HL-60/S4 treated with phorbol 12-myristate 13-acetate at 8.2 ng/mL for 4 days and 3 days (cell line): Measurements from ENCODE around the gene DAB2.

Experiments used
- in situ Hi-C: fragments of 300-500 bp; cut with MboI; formaldehyde crosslinking; loops from 2 replicates; pipeline ENCODE4 v1.15.0; 2022; ENCODE audit warnings: low sequenced_read_pairs

DAB2 gene

DNA sequence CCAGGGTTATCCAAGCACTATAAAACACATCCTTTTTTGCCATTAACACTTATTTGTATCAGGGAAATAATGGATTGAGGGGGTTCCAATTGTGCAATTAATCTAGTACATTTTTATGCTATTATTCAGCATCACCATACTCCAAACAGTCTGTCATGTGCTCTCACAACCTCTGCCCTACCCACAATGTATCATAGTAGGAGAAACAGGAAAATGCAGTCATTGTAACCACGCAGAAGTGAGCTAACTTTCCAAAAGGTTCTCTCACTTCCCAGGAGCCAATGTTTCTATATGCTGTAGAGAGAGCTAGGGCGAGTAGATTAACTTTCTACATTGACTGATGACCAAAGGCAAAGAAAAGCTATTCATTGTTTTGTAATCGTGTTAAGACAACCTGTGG, 29.8 kb downstream of the DAB2 start:
- in situ Hi-C loops = no loop called here

- in situ Hi-C loops = no loop called here
Observed at GRCh38 chr5:39390945-39391344, 33.8 kb downstream of the DAB2 start.

GRCh38 chr5:39387293-39387692, 37.5 kb downstream of the DAB2 start:
- in situ Hi-C loops = no loop called here

DNA sequence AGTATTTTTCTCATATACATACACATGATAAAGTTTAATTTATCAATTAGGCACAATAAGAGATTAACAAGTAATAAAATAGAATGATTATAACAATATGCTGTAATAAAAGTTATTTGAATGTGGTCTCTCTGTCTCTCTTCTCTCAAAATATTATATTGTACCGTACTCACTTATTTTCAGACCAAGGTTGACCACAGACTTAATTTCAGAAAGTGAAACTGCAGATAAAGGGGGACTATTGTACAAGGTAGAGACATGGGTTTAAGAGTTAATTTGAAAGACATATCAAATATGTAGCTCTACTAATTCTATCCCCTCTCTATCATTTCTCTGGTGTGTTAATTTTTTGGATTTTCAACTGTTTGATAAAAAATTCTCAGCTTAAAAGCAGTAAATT, 40.5 kb downstream of the DAB2 start:
- in situ Hi-C loops = no loop called here

DNA sequence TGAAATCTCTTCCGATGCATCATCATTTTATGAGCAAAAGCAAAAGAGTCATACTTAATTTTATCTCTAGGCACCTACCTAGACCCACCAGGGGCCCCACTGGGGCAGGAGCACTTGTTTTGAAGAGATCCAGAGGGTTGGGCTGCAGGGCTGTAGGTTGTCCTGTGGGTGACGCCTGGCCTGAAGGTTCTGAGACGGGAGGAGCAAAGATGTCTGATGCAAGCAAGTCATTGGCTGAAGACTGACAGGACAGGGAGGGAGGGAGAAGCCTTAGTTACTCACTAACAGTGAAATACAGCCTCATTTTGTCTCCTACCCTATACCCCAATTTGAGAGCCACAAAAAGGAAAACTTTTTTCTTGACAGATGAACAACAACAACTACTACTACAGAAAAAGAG, 43.4 kb downstream of the DAB2 start:
- in situ Hi-C loops = no loop called here

GRCh38 chr5:39379693-39380092, 45.1 kb downstream of the DAB2 start:
- in situ Hi-C loops = loop anchor here (10.0 kb wide), 1 partner anchor 175 kb away; no protein-coding TSS in a partner anchor

- in situ Hi-C loops = loop anchor here (10.0 kb wide), 1 partner anchor 177 kb away; no protein-coding TSS in a partner anchor
Observed at GRCh38 chr5:39377613-39378012, 47.2 kb downstream of the DAB2 start.

- in situ Hi-C loops = loop anchor here (10.0 kb wide), 1 partner anchor 178 kb away; no protein-coding TSS in a partner anchor
Observed at GRCh38 chr5:39376293-39376714, 48.5 kb downstream of the DAB2 start.

GRCh38 chr5:39373791-39374190, 51.0 kb downstream of the DAB2 start:
- in situ Hi-C loops = loop anchor here (10.0 kb wide), 1 partner anchor 181 kb away; no protein-coding TSS in a partner anchor

- in situ Hi-C loops = loop anchor here (10.0 kb wide), 1 partner anchor 184 kb away; no protein-coding TSS in a partner anchor
Observed at GRCh38 chr5:39371367-39371635, 53.5 kb downstream of the DAB2 start.

DNA sequence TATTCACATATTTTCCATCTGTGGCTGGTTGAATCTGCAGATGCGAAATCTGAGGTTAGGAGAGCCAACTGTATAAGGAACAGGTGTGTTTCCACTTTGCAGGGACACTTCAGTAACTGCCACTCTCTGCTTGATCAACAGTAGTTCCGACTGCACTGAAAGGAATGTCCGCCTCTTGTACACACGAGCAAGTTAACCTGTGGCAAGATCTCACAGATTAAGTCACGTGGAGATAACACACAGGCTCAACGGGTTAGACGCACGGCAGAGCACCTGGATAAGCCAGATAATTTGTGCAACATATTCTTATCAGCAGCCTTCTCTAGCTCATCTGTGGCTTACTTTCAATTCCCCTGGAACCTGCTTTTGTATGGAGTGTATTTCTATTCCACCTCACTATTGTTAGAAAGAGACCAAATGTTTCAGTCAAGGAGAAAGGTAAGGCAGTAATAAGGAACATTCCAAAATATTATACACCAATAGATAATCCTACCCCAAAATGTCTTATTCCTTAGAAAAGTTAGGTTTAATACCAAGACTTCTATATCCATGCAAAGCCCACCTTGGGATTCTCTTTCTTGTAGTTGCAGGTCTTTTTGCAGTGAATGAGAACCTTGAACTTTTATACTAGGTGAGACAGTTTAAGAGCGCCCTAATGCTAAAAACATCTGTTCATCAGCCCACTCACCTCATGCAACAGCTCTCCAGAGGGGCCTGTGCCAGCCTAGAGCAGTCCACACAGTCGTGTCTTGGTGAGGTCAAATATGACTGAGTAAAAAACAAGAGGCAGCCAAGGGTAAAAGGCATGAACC, 54.0 kb downstream of the DAB2 start:
- in situ Hi-C loops = loop anchor here (10.0 kb wide), 1 partner anchor 184 kb away; no protein-coding TSS in a partner anchor

DNA sequence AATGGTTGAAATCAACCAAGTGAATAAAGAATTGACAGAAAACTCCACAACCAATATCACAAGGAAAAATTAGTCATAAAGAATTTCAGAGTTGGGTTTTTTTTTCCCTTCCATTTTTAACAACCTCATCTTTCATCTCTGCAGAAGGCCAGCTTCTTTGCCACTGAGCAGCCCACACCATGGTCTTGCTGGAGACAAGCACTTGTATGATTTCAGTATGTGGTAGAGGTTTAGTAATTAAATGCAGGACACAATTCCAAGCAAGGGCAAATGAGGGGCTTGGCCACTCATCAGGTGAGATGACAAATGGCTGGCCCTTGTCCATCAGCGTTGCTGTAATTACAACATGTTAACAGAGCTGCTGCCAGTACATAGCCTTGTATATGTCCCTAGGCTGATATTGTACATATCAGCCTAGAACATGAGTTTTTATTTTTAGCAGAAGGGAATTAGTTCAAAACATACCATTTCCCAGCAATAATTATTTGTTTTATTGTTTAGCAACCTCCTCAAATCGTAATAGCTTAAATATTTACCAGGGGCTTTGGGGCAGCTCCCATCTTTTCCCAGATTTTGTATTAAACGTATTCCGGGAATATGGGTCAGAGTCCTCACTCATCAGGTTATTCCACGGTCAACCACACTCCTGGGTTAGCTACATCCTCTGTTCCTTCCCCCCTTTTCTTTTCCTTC, 55.5 kb downstream of the DAB2 start:
- in situ Hi-C loops = no loop called here

DNA sequence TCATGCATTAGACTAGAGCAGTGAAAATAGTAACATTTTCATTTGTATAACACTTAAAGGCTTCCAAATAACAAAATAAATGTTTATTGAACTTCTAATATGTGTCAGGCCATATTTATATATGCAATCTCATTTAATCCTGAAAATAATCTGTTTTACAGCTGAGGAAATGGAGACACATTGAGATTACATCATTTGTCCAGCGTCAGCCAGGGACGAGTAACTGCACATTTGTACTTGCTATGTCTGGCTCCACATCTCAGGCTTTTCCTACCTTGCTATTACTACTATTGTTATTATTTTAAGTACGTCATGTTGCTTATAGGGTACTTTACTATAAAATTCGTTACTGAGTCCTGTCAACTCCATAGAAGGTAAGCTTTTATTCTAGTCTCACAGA, 56.7 kb downstream of the DAB2 start:
- in situ Hi-C loops = no loop called here

DNA sequence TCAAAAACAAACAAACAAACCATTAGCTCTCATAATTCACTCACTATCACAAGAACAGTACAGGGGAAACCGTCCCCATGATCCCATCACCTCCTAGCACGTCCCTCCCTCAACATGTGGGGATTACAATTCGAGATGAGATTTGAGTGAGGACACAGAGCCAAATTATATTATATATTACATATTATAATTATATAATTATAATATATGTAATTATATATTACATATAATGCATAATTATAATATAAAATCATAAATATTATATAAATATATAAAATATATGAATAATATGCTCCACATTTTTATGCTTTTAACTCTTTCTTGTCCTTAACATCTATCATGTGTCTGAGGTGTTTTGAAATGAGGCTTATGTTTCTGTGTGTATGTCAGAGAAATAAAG, 57.1 kb downstream of the DAB2 start:
- in situ Hi-C loops = no loop called here

GRCh38 chr5:39364367-39364766, 60.4 kb downstream of the DAB2 start, which contains the start of gene C9:
TSS of gene C9 (minus strand) at chr5:39364495. CDS start at chr5:39364464, 31 bp downstream.
- in situ Hi-C loops = no loop called here

DNA sequence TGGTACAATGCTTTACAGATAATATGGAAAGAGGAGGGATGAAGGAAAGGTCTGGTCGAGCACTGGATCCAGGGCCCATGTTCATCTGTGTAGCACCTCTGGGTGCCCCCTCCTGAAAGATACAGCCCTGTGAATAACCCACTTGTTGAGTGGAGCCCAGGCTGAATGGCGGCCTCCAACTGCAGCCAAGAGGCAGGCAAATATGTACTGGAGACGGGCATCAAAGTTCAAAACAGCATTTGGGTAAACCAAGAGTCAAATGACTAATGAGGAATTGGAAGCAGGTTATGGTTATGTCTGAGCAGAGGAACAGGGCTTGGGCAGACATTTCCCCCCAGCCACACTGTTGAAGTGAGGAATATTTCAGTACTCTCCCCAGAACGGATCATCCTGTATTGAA, 61.6 kb downstream of the DAB2 start:
- in situ Hi-C loops = no loop called here

DNA sequence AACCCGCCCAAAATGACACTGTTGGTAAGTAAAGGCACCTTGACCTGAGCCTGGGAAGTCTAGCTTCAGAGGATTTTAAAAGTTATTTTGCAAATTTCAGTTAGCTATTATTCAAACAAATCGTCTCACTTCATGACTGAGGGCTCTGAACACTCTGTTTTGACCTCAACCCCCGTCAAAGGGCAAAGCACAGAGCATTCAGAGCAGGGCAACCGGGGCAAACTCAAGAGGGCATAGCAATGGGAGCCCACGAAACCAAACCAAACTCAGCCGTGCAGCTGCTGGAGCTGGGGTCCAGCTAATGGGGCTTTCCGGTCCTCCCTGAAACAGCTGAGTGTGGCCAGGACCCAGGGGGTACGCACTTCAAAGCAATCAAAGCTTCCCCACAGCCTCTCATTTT, 62.1 kb downstream of the DAB2 start:
- in situ Hi-C loops = no loop called here

DNA sequence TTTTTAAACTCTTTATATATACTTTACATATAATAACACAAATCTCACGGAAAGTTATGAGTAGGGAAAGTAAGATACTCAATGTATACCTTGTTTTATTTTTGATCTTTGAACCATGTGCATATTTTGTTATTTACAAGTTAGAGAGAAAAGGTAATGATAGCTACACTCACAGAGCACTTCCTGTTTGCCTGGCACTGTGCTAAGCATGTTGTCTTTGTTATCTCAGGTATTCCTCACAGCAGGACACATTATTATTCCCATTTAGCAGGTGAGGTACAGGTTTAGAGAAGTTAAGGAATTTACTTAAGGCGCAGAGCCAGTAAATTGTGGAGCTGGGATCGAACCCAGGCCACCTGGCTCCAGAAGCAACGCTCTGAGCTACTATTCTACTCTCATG, 63.5 kb downstream of the DAB2 start:
- in situ Hi-C loops = no loop called here

- in situ Hi-C loops = no loop called here
Observed at GRCh38 chr5:39360471-39361111, 64.2 kb downstream of the DAB2 start.

GRCh38 chr5:39356263-39356662, 68.5 kb downstream of the DAB2 start:
- in situ Hi-C loops = no loop called here

DNA sequence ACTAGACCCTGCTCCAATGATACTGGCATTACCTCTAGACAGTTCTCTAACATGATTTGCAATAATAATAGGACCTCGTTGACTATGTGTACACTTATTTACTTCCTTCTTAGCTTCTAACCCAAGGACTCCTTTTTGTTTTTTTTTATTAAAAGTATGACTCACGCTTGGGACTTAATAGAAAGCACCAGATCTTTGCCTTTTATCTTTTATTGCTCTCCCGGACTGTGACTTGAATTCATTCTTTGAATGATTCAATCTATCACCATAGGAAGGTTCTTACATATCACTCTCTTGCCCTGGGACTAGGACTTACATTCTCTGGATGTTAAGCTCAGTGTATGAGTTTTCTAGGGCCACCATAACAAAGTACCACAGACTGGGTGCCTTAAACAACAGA, 69.5 kb downstream of the DAB2 start:
- in situ Hi-C loops = no loop called here
